ENCODE measurements around the gene CMTM8.

DNA sequence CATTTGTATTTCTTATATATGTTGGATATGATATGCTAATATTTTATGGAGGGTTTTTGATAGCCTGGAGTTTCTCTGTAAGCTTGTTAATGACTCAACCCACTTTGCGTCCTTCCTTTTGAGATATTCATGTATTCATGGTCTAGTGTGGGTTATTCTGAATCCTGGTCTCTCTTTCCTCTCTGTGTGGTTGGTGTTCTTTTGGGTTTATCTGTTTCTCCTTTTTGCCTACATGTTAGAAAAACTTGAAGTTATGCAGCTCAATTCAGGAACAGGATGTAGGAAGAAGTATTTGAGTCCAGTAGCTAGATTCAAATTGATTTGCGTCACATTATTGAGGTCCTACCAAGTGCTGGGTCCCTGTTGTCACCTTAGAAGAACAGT lies 181.3 kb downstream of the CMTM8 start:
- TF ChIP-seq, protein P1, sequence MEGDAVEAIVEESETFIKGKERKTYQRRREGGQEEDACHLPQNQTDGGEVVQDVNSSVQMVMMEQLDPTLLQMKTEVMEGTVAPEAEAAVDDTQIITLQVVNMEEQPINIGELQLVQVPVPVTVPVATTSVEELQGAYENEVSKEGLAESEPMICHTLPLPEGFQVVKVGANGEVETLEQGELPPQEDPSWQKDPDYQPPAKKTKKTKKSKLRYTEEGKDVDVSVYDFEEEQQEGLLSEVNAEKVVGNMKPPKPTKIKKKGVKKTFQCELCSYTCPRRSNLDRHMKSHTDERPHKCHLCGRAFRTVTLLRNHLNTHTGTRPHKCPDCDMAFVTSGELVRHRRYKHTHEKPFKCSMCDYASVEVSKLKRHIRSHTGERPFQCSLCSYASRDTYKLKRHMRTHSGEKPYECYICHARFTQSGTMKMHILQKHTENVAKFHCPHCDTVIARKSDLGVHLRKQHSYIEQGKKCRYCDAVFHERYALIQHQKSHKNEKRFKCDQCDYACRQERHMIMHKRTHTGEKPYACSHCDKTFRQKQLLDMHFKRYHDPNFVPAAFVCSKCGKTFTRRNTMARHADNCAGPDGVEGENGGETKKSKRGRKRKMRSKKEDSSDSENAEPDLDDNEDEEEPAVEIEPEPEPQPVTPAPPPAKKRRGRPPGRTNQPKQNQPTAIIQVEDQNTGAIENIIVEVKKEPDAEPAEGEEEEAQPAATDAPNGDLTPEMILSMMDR (IDR thresholded peaks at IDR 0.05): no peak
- no peak for TF ChIP-seq POLR2AphosphoS5 (IDR thresholded peaks at IDR 0.05)
- TF ChIP-seq EP300 (IDR thresholded peaks at IDR 0.05): no peak

All from sigmoid colon (tissue), 4 donors.